Skeletal muscle tissue (tissue), 4 donors: Measurements from ENCODE around the gene TM2D1. TPM values are rescaled to one million over a fixed set of nuclear protein-coding genes. Genes with fewer than 3 reads are reported as not detected.
A peak's percentile ranks its signal among the peaks of the same experiment; 100 is the strongest.

ENCODE experiments used
- H3K27ac ChIP-seq: one replicate; pipeline ENCODE4 v1.7.0; 2013; ENCODE audit warnings: mild to moderate bottlenecking, low read depth, low read length, inconsistent platforms
- H3K27me3 ChIP-seq, 3 donors: one replicate each; pipeline ENCODE4 v1.7.0; 2013; ENCODE audit warnings: low read length in 3 of 3; ENCODE audit not compliant: control insufficient read depth in 3 of 3, insufficient read depth in 3 of 3
- H3K36me3 ChIP-seq, 3 donors: one replicate each; pipeline ENCODE4 v1.7.0; 2013; ENCODE audit warnings: low read length in 3 of 3; ENCODE audit not compliant: control insufficient read depth in 3 of 3, insufficient read depth in 3 of 3
- H3K4me1 ChIP-seq, 3 donors: one replicate each; pipeline ENCODE4 v1.7.0; 2013; ENCODE audit warnings: low read length in 3 of 3, mild to moderate bottlenecking in 3 of 3; ENCODE audit not compliant: control insufficient read depth in 3 of 3, insufficient read depth in 3 of 3
- H3K4me3 ChIP-seq, 3 donors: one replicate each; pipeline ENCODE4 v1.7.0; 2013; ENCODE audit warnings: low read length in 3 of 3
- H3K9ac ChIP-seq, 3 donors: one replicate each; pipeline ENCODE4 v1.7.0; 2013; ENCODE audit warnings: low read length in 3 of 3, mild to moderate bottlenecking in 3 of 3, moderate library complexity in 2 of 3, low read depth in 1 of 3
- H3K9me3 ChIP-seq, 3 donors: one replicate each; pipeline ENCODE4 v1.7.0; 2013; ENCODE audit warnings: low read length in 3 of 3; ENCODE audit not compliant: control insufficient read depth in 3 of 3
- total RNA-seq: library from RNA; depleted of rRNA; stranded (reverse); fragments of >200 nt; gene quantifications from one replicate; pipeline ENCODE4 v1.2.3, GENCODE V29; 2014
- donor health status: Osteomylitis.

Gene TM2D1
- total RNA-seq, 1 donor from 2014 or later, result 56.9 TPM

GRCh38 chr1:61648983-61649742 is 75.8 kb downstream of the TM2D1 start:
- Histone ChIP-seq H3K4me1 (no peaks in the 10 kb centered on the region), H3K4me3 (no peak overlapping the region), H3K27me3 (no peaks in the 10 kb centered on the region), H3K9me3 (peaks cover 0 to under 1% (median 0%) of the 10 kb centered on the region in 3 donors), H3K27ac (no peak overlapping the region), H3K9ac (no peak overlapping the region), H3K36me3 (no peaks in the 10 kb centered on the region)

GRCh38 chr1:61647142-61647541 is 77.8 kb downstream of the TM2D1 start:
- no peak overlapping the region for H3K4me3 ChIP-seq

GRCh38 chr1:61645476-61645875 is 79.5 kb downstream of the TM2D1 start:
- no peak overlapping the region for H3K27ac ChIP-seq
- no peaks in the 10 kb centered on the region for H3K36me3 ChIP-seq
- H3K27me3 ChIP-seq, result no peaks in the 10 kb centered on the region
- H3K9me3 ChIP-seq, result no peaks in the 10 kb centered on the region
- H3K4me1 ChIP-seq, result peaks cover 0 to 4% (median 3%) of the 10 kb centered on the region in 3 donors
- no peak overlapping the region for H3K9ac ChIP-seq
- no peak overlapping the region for H3K4me3 ChIP-seq

More at GRCh38 chr1:61647142-61647541, 77.8 kb downstream of the TM2D1 start:
- Histone ChIP-seq H3K36me3 (no peaks in the 10 kb centered on the region), H3K27me3 (no peaks in the 10 kb centered on the region), H3K27ac (no peak overlapping the region), H3K9me3 (no peaks in the 10 kb centered on the region), H3K9ac (no peak overlapping the region), H3K4me1 (no peaks in the 10 kb centered on the region)

GRCh38 chr1:61644303-61644702 is 80.6 kb downstream of the TM2D1 start:
- Histone ChIP-seq H3K4me3 (no peak overlapping the region), H3K36me3 (no peaks in the 10 kb centered on the region), H3K4me1 (peaks cover 0 to 4% (median 3%) of the 10 kb centered on the region in 3 donors), H3K9me3 (no peaks in the 10 kb centered on the region), H3K27me3 (no peaks in the 10 kb centered on the region), H3K27ac (no peak overlapping the region), H3K9ac (no peak overlapping the region)

GRCh38 chr1:61642475-61643232 is 82.3 kb downstream of the TM2D1 start:
- H3K9me3 ChIP-seq, result no peaks in the 10 kb centered on the region
- no peak overlapping the region for H3K9ac ChIP-seq
- no peaks in the 10 kb centered on the region for H3K27me3 ChIP-seq
- H3K27ac ChIP-seq, result no peak overlapping the region
- H3K4me3 ChIP-seq, result no peak overlapping the region
- H3K36me3 ChIP-seq, result no peaks in the 10 kb centered on the region
- H3K4me1 ChIP-seq, result peaks cover 0 to 4% (median 3%) of the 10 kb centered on the region in 3 donors

GRCh38 chr1:61641578-61642336 is 83.2 kb downstream of the TM2D1 start:
- no peaks in the 10 kb centered on the region for H3K36me3 ChIP-seq
- H3K4me1 ChIP-seq, result peaks cover 0 to 4% (median 3%) of the 10 kb centered on the region in 3 donors
- peak overlapping the region; percentile 34 for H3K27ac ChIP-seq
- peak overlapping the region in 1 of 3 donors; percentile 16 for H3K9ac ChIP-seq
- no peaks in the 10 kb centered on the region for H3K27me3 ChIP-seq
- H3K9me3 ChIP-seq, result no peaks in the 10 kb centered on the region
- peak overlapping the region in 1 of 3 donors; percentile 21 for H3K4me3 ChIP-seq

GRCh38 chr1:61640531-61641530 is 84.1 kb downstream of the TM2D1 start:
- H3K27ac ChIP-seq, result peak overlapping the region; percentile 34

GRCh38 chr1:61639608-61640336 is 85.2 kb downstream of the TM2D1 start:
- Histone ChIP-seq H3K36me3 (no peaks in the 10 kb centered on the region), H3K4me3 (no peak overlapping the region), H3K4me1 (peaks cover 0 to 4% (median 3%) of the 10 kb centered on the region in 3 donors), H3K27me3 (no peaks in the 10 kb centered on the region), H3K9me3 (no peaks in the 10 kb centered on the region), H3K27ac (peak overlapping the region; percentile 33), H3K9ac (no peak overlapping the region)

More at GRCh38 chr1:61640531-61641530, 84.1 kb downstream of the TM2D1 start:
- Histone ChIP-seq H3K27me3 (no peaks in the 10 kb centered on the region), H3K4me3 (no peak overlapping the region), H3K9me3 (no peaks in the 10 kb centered on the region), H3K9ac (peak overlapping the region in 1 of 3 donors; percentile 16), H3K36me3 (no peaks in the 10 kb centered on the region), H3K4me1 (peaks cover 0 to 4% (median 3%) of the 10 kb centered on the region in 3 donors)
